PC-9 (cell line): ENCODE results near the gene HTT. TPM values are rescaled to one million over a fixed set of nuclear protein-coding genes. Genes with fewer than 3 reads are reported as not detected.

ENCODE experiments used
- BruUV-seq: library from RNA; stranded (reverse); fragments of 400-500 nt; replicated peaks from 2 replicates; lab custom pipeline; 2021; lab: Mats Ljungman, UMichigan
- CTCF ChIA-PET: fragments of 300-600 bp; sonication (Branson Sonifier 250); formaldehyde crosslinking; loops from one replicate; lab custom pipeline; 2022; ENCODE audit warnings: antibody characterized with exemption; lab: Charles Lee
- POLR2A ChIA-PET: fragments of 300-600 bp; sonication (Branson Sonifier 250); formaldehyde crosslinking; loops from one replicate; lab custom pipeline; 2022; ENCODE audit warnings: antibody characterized with exemption; ENCODE audit not compliant: unreplicated experiment; lab: Charles Lee
- DNase-seq, 2 experiments: peaks; one replicate each; pipeline versions ENCODE4 v3.0.0 to v3.0.0-alpha.2; 2015 to 2022; ENCODE audit warnings: mixed read lengths in 1 of 2
- H2AFZ ChIP-seq: fragments of 200-600 bp; sonication (generic); 2 replicates; pipeline ENCODE4 v1.8.1; 2017; ENCODE audit warnings: antibody characterized with exemption
- H3F3A ChIP-seq: fragments of 200-600 bp; sonication (generic); 2 replicates; pipeline ENCODE4 v1.8.1; 2017; ENCODE audit warnings: antibody characterized with exemption, mild to moderate bottlenecking, low read depth; ENCODE audit not compliant: insufficient read depth
- H3K27ac ChIP-seq: fragments of 200-600 bp; sonication (generic); 2 replicates; pipeline ENCODE4 v1.6.1; 2016; ENCODE audit warnings: mixed run types
- H3K27me3 ChIP-seq: fragments of 200-600 bp; sonication (generic); 2 replicates; pipeline ENCODE4 v1.6.1; 2016; ENCODE audit warnings: low read depth, mixed run types; ENCODE audit not compliant: insufficient read depth
- H3K36me3 ChIP-seq: fragments of 200-600 bp; sonication (generic); 2 replicates; pipeline ENCODE4 v1.6.1; 2016; ENCODE audit warnings: low read depth, mixed run types
- H3K4me1 ChIP-seq: fragments of 200-600 bp; sonication (generic); replicated peaks from 2 replicates; pipeline ENCODE4 v1.6.1; 2016; ENCODE audit warnings: mixed run types; ENCODE audit not compliant: insufficient read depth
- H3K4me2 ChIP-seq: fragments of 200-600 bp; sonication (generic); 2 replicates; pipeline ENCODE4 v1.6.1; 2017; ENCODE audit warnings: mixed run types
- H3K4me3 ChIP-seq: fragments of 200-600 bp; sonication (generic); 2 replicates; pipeline ENCODE4 v1.6.1; 2016; ENCODE audit warnings: mixed run types
- H3K79me2 ChIP-seq: fragments of 200-600 bp; sonication (generic); 2 replicates; pipeline ENCODE4 v1.6.1; 2017; ENCODE audit warnings: low read depth, mixed run types
- H3K9me2 ChIP-seq: fragments of 200-600 bp; sonication (generic); 2 replicates; pipeline ENCODE4 v1.8.1; 2017; ENCODE audit warnings: mild to moderate bottlenecking; ENCODE audit not compliant: insufficient read depth
- H3K9me3 ChIP-seq: fragments of 200-600 bp; sonication (generic); 2 replicates; pipeline ENCODE4 v1.8.1; 2016; ENCODE audit warnings: low read depth; ENCODE audit not compliant: insufficient read depth
- H4K20me1 ChIP-seq: fragments of 200-600 bp; sonication (generic); 2 replicates; pipeline ENCODE4 v1.8.1; 2017; ENCODE audit not compliant: insufficient read depth
- EZH2 ChIP-seq: fragments of 200-600 bp; sonication (generic); IDR thresholded peaks from 2 replicates; pipeline ENCODE4 v1.8.0; 2017; ENCODE audit warnings: antibody characterized with exemption, low read depth
- intact Hi-C: fragments of 100-400 bp; cut with micrococcal nuclease; formaldehyde crosslinking; loops from one replicate; pipeline ENCODE4 v1.10.0; 2022; ENCODE audit not compliant: unreplicated experiment
- total RNA-seq: library from RNA; stranded (reverse); gene quantifications from 2 replicates; pipeline ENCODE4 v1.2.3, GENCODE V29; 2021
- TF ChIP-seq, protein P1 (sequence below): fragments of 200-600 bp; sonication (generic); conservative IDR thresholded peaks from 2 replicates; pipeline ENCODE4 v1.6.1; 2017; ENCODE audit warnings: mixed run types, antibody characterized with exemption, mild to moderate bottlenecking, moderate library complexity

The HTT gene
- total RNA-seq, 1 experiment from 2014 or later: 81.7 TPM

GRCh38 chr4:3291411-3291968 is 217.0 kb downstream of the HTT start:
- peak; percentile 72 to 77 for DNase-seq
- intact Hi-C loops: loop anchor here (10.0 kb wide), 1 partner anchor 193 kb away; no protein-coding TSS in a partner anchor

DNA sequence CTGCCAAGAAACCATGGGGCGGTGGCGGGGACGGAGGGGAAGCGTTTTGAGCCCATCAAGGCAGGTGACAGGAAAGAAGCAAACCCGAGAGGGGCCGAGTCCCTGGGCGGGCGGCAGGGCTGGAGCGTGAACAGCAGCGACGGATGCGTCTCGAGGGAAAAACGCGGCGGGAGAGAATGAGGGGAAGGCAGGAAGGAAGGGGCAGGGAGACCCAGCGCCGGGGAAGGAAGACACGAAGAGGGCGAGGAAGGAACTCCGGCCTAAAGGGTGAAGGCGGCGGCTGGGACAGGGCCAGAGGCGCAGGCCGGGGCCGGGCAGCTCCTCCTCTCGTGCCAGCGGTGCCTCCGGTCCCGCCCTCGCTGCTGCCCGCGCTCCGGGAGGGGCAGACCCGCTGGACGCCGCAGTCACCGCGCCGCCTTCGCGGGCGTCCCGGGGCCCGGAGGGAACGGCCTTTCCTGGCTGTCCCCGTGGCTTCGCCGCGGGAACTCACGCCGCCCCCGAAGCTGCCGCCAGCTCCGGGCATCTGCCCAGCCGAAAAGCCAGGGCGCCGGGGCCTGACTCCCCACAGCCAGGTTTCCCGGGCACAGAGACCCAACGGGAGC is 217.6 kb downstream of the HTT start:
- POLR2A ChIA-PET: interaction anchor here (0.6 to 0.7 kb wide), 2 partner anchors 169 to 278 kb away, joined by 3 to 4 read pairs; no protein-coding TSS in a partner anchor
- TF ChIP-seq, protein P1, sequence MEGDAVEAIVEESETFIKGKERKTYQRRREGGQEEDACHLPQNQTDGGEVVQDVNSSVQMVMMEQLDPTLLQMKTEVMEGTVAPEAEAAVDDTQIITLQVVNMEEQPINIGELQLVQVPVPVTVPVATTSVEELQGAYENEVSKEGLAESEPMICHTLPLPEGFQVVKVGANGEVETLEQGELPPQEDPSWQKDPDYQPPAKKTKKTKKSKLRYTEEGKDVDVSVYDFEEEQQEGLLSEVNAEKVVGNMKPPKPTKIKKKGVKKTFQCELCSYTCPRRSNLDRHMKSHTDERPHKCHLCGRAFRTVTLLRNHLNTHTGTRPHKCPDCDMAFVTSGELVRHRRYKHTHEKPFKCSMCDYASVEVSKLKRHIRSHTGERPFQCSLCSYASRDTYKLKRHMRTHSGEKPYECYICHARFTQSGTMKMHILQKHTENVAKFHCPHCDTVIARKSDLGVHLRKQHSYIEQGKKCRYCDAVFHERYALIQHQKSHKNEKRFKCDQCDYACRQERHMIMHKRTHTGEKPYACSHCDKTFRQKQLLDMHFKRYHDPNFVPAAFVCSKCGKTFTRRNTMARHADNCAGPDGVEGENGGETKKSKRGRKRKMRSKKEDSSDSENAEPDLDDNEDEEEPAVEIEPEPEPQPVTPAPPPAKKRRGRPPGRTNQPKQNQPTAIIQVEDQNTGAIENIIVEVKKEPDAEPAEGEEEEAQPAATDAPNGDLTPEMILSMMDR: no peak
- TF ChIP-seq EZH2: no peak
- DNase-seq: peak in 1 of 2 experiments; percentile 78
- H3K4me1 ChIP-seq: peaks cover 9% of the 10 kb centered on the region
- H3K9me3 ChIP-seq: no peaks in the 10 kb centered on the region
- intact Hi-C loops: loop anchor here (10.0 kb wide), 1 partner anchor 193 kb away; no protein-coding TSS in a partner anchor
- no peaks in the 10 kb centered on the region for H3K79me2 ChIP-seq
- H3K27me3 ChIP-seq: no peaks in the 10 kb centered on the region
- H3K4me2 ChIP-seq: peak overlapping the region; percentile 93
- no peaks in the 10 kb centered on the region for H3K36me3 ChIP-seq
- no TSS peak for BruUV-seq
- CTCF ChIA-PET: no interaction called here
- peaks cover 12% of the 10 kb centered on the region for H3F3A ChIP-seq
- peak overlapping the region; percentile 46 for H3K27ac ChIP-seq
- H3K9me2 ChIP-seq: no peaks in the 10 kb centered on the region
- H2AFZ ChIP-seq: peak overlapping the region; percentile 83
- no peaks in the 10 kb centered on the region for H4K20me1 ChIP-seq
- H3K4me3 ChIP-seq: peak overlapping the region; percentile 78

More at GRCh38 chr4:3291411-3291968, 217.0 kb downstream of the HTT start:
- Histone ChIP-seq H3K4me1 (peaks cover 15% of the 10 kb centered on the region), H3K27ac (peak overlapping the region; percentile 46), H3K9me3 (no peaks in the 10 kb centered on the region), H3K27me3 (no peaks in the 10 kb centered on the region), H3K36me3 (no peaks in the 10 kb centered on the region), H4K20me1 (no peaks in the 10 kb centered on the region), H3K79me2 (no peaks in the 10 kb centered on the region), H3K9me2 (no peaks in the 10 kb centered on the region), H3K4me3 (peak overlapping the region; percentile 78), H2AFZ (peak overlapping the region; percentile 83), H3K4me2 (peak overlapping the region; percentile 93), H3F3A (peaks cover 13% of the 10 kb centered on the region)
- BruUV-seq: TSS peak; percentile 70
- ChIA-PET POLR2A (interaction anchor here (0.6 to 0.7 kb wide), 2 partner anchors 170 to 278 kb away, joined by 3 to 4 read pairs; no protein-coding TSS in a partner anchor), CTCF (no interaction called here)
- TF ChIP-seq, protein P1: no peak

DNA sequence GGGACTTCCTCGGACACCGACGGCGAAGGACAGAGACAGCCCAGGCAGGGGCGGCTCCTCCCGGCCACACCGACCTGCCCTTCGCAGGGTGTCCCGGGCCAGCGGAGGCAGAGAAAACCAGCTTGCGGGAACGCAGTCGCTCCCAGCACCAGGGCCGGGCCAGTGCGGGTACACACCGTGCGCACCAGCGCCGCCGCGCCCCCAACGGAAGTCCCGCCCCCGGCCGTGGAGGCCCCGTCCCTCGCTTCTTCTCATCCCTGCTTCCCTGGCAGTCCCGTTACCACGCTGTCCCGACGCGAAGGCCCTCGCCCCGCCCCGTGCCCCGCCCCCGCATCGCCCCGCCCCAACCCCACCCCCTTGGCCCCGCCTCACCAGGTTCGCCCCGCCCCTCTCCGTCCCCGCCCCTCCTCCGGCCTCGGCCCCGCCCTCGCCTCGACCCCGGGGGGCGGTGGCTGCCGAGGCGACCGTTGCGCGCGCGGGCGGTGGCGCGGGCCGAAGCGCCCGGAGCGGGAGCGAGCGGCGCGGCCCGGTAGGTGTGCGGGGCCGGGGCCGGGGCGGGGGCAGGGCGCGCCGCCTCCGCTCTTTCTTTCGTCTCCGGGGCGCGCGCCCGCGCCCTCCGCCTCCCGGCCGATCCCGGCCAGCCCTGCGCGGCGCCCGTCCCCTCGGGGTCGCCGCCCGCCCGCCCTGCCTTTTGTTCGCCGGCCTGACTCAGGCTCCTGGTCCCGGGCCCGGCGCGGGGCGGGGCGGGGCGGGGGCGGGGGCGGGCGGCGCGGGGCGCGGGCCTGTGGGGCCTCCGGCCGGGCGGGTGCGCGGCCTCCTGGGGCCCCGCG is 218.3 kb downstream of the HTT start, which contains the start of gene RGS12:
Gene RGS12 (plus strand): TSS at position 451 of the 830 bp plus-strand sequence. CDS start 23,150 bp downstream, outside the sequence.
- no peaks in the 10 kb centered on the region for H3K9me2 ChIP-seq
- no TSS peak for BruUV-seq
- intact Hi-C loops: loop anchor here (10.0 kb wide), 1 partner anchor 192 kb away; no protein-coding TSS in a partner anchor
- H3K4me3 ChIP-seq: peak within 1 kb of the TSS; percentile 78
- H3K4me1 ChIP-seq: peaks cover 9% of the 10 kb centered on the region
- H3F3A ChIP-seq: peaks cover 12% of the 10 kb centered on the region
- H3K36me3 ChIP-seq: no peaks in the 10 kb centered on the region
- ChIA-PET CTCF (no interaction called here), POLR2A (no interaction called here)
- no peaks in the 10 kb centered on the region for H3K27me3 ChIP-seq
- no peak for TF ChIP-seq EZH2
- TF ChIP-seq, protein P1: no peak
- peak; percentile 74 to 95 for DNase-seq
- peak within 1 kb of the TSS; percentile 83 for H2AFZ ChIP-seq
- H3K4me2 ChIP-seq: peak within 1 kb of the TSS; percentile 93
- no peaks in the 10 kb centered on the region for H3K9me3 ChIP-seq
- peak within 1 kb of the TSS; percentile 46 for H3K27ac ChIP-seq
- no peaks in the 10 kb centered on the region for H3K79me2 ChIP-seq
- H4K20me1 ChIP-seq: no peaks in the 10 kb centered on the region
